ENCODE data around the gene SERPINB3. TPM values are rescaled to one million over a fixed set of nuclear protein-coding genes. Genes with fewer than 3 reads are reported as not detected.
"Not testable (repeated sequence)": the region's sequence is repeated elsewhere in the genome, so short reads cannot be mapped to it uniquely, and the experiment has no call there.

The SERPINB3 gene
- total RNA-seq, 1 experiment from 2014 or later = not detected

GRCh38 chr18:63644694-63645093 lies 17.0 kb downstream of the SERPINB3 start:
- not testable (repeated sequence) for ATAC-seq; BruUV-seq (replicated peaks)

DNA sequence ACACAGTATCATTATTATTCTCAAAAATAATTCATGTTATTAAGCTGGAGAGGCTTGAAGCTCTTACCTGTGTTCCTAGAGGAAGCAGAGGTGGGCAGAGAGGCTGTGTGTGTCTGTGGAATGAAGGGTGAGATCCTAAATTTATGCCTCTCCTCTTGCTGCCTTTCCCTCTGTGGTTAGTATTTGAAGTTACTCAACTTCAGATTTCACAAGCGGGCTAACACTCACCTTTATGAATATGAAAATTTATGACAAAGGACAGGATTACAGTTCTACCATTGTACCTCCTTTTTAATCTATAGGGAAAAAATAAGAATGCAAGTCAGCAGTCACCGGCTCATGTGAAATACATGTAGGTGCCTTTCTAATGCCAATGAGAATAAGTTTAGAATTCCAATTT lies 17.6 kb downstream of the SERPINB3 start, which contains the start of gene SERPINB4:
SERPINB4 (minus strand) TSS at position 115 of the 400 bp plus-strand sequence. CDS start 679 bp downstream, outside the sequence.
- DNase-seq (ENCODE audit: low read depth, low spot score); H3K27ac ChIP-seq (ENCODE audit: low read depth, low read length); H3K27me3 ChIP-seq (ENCODE audit: insufficient read depth, low read length); H3K4me3 ChIP-seq (replicated peaks in 1 of 2; ENCODE audit: low read depth in 1 of 2, low read length in 2 of 2); H2AFZ ChIP-seq (ENCODE audit: low read depth, low read length, poor library complexity, severe bottlenecking); H3K79me2 ChIP-seq (ENCODE audit: insufficient read depth, low read length); RAD21 ChIA-PET (ENCODE audit: low non-redundant PET in 1 of 2, low total read pairs in 2 of 2, uncharacterized antibody in 2 of 2, unreplicated experiment in 2 of 2); CTCF ChIA-PET; H3K9me2 ChIP-seq (ENCODE audit: insufficient read depth); ATAC-seq; H4K20me1 ChIP-seq (ENCODE audit: insufficient read depth); H3K36me3 ChIP-seq (ENCODE audit: control insufficient read depth in 1 of 2, insufficient read depth in 2 of 2, low read length in 2 of 2); intact Hi-C loops (cut with micrococcal nuclease); BruUV-seq (replicated peaks); H3K9me3 ChIP-seq (ENCODE audit: control insufficient read depth in 1 of 2, insufficient read depth in 1 of 2, low read depth in 1 of 2, low read length in 2 of 2); POLR2A ChIA-PET; H3K9ac ChIP-seq (ENCODE audit: low read length); H3K4me2 ChIP-seq (ENCODE audit: low read length): not testable (repeated sequence)
- peaks cover 2 to 14% of the 10 kb centered on the region in 2 experiments; a peak in 2 of 4 replicates for H3K4me1 ChIP-seq (ENCODE audit: control insufficient read depth in 1 of 2, insufficient read depth in 2 of 2, low read length in 2 of 2)

More at GRCh38 chr18:63644694-63645093, 17.0 kb downstream of the SERPINB3 start:
- H3K4me2 ChIP-seq (ENCODE audit: low read length); H3K27ac ChIP-seq (ENCODE audit: low read depth, low read length); POLR2A ChIA-PET; H3K9ac ChIP-seq (ENCODE audit: low read length); H3K9me3 ChIP-seq (ENCODE audit: control insufficient read depth in 1 of 2, insufficient read depth in 1 of 2, low read depth in 1 of 2, low read length in 2 of 2); RAD21 ChIA-PET (ENCODE audit: low non-redundant PET in 1 of 2, low total read pairs in 2 of 2, uncharacterized antibody in 2 of 2, unreplicated experiment in 2 of 2); H3K4me3 ChIP-seq (replicated peaks in 1 of 2; ENCODE audit: low read depth in 1 of 2, low read length in 2 of 2); H3K9me2 ChIP-seq (ENCODE audit: insufficient read depth); DNase-seq (ENCODE audit: low read depth, low spot score); CTCF ChIA-PET; H4K20me1 ChIP-seq (ENCODE audit: insufficient read depth); H3K27me3 ChIP-seq (ENCODE audit: insufficient read depth, low read length); H3K79me2 ChIP-seq (ENCODE audit: insufficient read depth, low read length); H2AFZ ChIP-seq (ENCODE audit: low read depth, low read length, poor library complexity, severe bottlenecking); intact Hi-C loops (cut with micrococcal nuclease); H3K36me3 ChIP-seq (ENCODE audit: control insufficient read depth in 1 of 2, insufficient read depth in 2 of 2, low read length in 2 of 2): not testable (repeated sequence)
- H3K4me1 ChIP-seq (ENCODE audit: control insufficient read depth in 1 of 2, insufficient read depth in 2 of 2, low read length in 2 of 2) = peaks cover 2 to 14% of the 10 kb centered on the region in 2 experiments; a peak in 2 of 4 replicates

DNA sequence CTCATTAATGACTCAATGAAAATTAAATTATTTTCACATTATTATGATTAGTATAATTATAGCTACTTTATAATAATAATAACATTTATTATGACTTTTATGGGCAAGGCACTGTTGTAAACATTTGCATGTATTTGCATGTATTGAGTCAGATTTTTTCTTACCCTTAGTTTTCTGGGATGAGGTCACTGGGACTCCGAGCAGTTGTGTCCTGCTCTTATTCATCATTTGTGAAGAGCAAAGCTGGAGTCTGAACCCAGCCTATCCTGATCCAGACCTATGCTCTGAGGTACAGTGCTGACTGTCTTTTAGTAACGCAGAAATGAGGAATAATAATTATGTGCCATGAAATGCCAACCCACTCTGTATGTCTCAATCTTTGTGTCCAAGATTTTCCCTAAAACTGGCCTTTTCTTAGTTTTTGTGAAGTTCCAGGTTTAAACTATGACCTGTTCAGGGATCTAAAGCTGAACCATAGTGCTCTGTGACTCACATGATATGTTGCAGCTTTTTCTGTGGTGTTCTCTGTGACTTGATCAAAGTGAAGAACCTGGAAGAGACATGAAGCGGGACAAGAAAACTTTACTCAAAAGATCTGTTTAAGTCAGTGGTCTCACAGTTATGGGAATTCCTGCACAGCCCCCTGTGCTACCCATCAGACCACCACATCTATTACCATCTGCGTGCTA lies 18.9 kb downstream of the SERPINB3 start:
- POLR2A ChIA-PET = not testable (repeated sequence)

More for the DNA sequence above, 18.9 kb downstream of the SERPINB3 start:
- ATAC-seq; H3K27ac ChIP-seq (ENCODE audit: low read depth, low read length); BruUV-seq (replicated peaks); intact Hi-C loops (cut with micrococcal nuclease); H3K79me2 ChIP-seq (ENCODE audit: insufficient read depth, low read length); H4K20me1 ChIP-seq (ENCODE audit: insufficient read depth); RAD21 ChIA-PET (ENCODE audit: low non-redundant PET in 1 of 2, low total read pairs in 2 of 2, uncharacterized antibody in 2 of 2, unreplicated experiment in 2 of 2); H3K4me2 ChIP-seq (ENCODE audit: low read length); H2AFZ ChIP-seq (ENCODE audit: low read depth, low read length, poor library complexity, severe bottlenecking); H3K9ac ChIP-seq (ENCODE audit: low read length); DNase-seq (ENCODE audit: low read depth, low spot score); H3K9me2 ChIP-seq (ENCODE audit: insufficient read depth); H3K9me3 ChIP-seq (ENCODE audit: control insufficient read depth in 1 of 2, insufficient read depth in 1 of 2, low read depth in 1 of 2, low read length in 2 of 2); H3K27me3 ChIP-seq (ENCODE audit: insufficient read depth, low read length); H3K4me3 ChIP-seq (replicated peaks in 1 of 2; ENCODE audit: low read depth in 1 of 2, low read length in 2 of 2); H3K36me3 ChIP-seq (ENCODE audit: control insufficient read depth in 1 of 2, insufficient read depth in 2 of 2, low read length in 2 of 2): not testable (repeated sequence)
- CTCF ChIA-PET = interaction anchor here (1.3 kb wide), 1 partner anchor 126 kb away, joined by 3 read pairs; no protein-coding TSS in a partner anchor
- peaks cover 2 to 14% of the 10 kb centered on the region in 2 experiments; a peak in 2 of 4 replicates for H3K4me1 ChIP-seq (ENCODE audit: control insufficient read depth in 1 of 2, insufficient read depth in 2 of 2, low read length in 2 of 2)

Data from HCT116 (cell line).